Neural cell (in vitro differentiated cells): Measurements from ENCODE around the gene PROC. TPM values are rescaled to one million over a fixed set of nuclear protein-coding genes. Genes with fewer than 3 reads are reported as not detected.

Experiments
- H2AFZ ChIP-seq: fragments of 200-600, 300-800 bp; sonication (generic), shearing (Covaris generic); 2 replicates; pipeline ENCODE4 v1.6.0; 2014; ENCODE audit warnings: low read depth, mild to moderate bottlenecking, antibody characterized with exemption, low read length, moderate library complexity
- H3F3A ChIP-seq: fragments of 200-600 bp; shearing (Covaris generic); 2 replicates; pipeline ENCODE4 v1.6.1; 2016; ENCODE audit warnings: mild to moderate bottlenecking, moderate library complexity, mixed read lengths, antibody characterized with exemption, low read length; ENCODE audit not compliant: insufficient read depth, poor library complexity, severe bottlenecking
- H3K27ac ChIP-seq: fragments of 200-600, 300-800 bp; sonication (generic), shearing (Covaris generic); 2 replicates; pipeline ENCODE4 v1.5.1; 2014; ENCODE audit warnings: mild to moderate bottlenecking, low read length, moderate library complexity
- H3K27me3 ChIP-seq: fragments of 300-800, 200-600 bp; sonication (generic), shearing (Covaris generic); 2 replicates; pipeline ENCODE4 v1.6.0; 2014; ENCODE audit warnings: mild to moderate bottlenecking, low read depth, low read length, moderate library complexity; ENCODE audit not compliant: insufficient read depth
- H3K36me3 ChIP-seq: fragments of 300-800, 200-600 bp; sonication (generic), shearing (Covaris generic); 2 replicates; pipeline ENCODE4 v1.5.1; 2014; ENCODE audit warnings: mild to moderate bottlenecking, antibody characterized with exemption, low read length, moderate library complexity; ENCODE audit not compliant: insufficient read depth
- H3K4me2 ChIP-seq: fragments of 300-800, 200-600 bp; sonication (generic), shearing (Covaris generic); 2 replicates; pipeline ENCODE4 v1.6.0; 2014; ENCODE audit warnings: mild to moderate bottlenecking, low read length
- H3K4me3 ChIP-seq: fragments of 300-800, 200-600 bp; sonication (generic), shearing (Covaris generic); 2 replicates; pipeline ENCODE4 v1.5.1; 2014; ENCODE audit warnings: mild to moderate bottlenecking, low read length, moderate library complexity
- H3K79me2 ChIP-seq: fragments of 200-600 bp; shearing (Covaris generic); replicated peaks from 2 replicates; pipeline ENCODE4 v1.6.0; 2014; ENCODE audit warnings: mild to moderate bottlenecking, low read length, moderate library complexity; ENCODE audit not compliant: insufficient read depth
- H3K9ac ChIP-seq: fragments of 300-800, 200-600 bp; sonication (generic), shearing (Covaris generic); 2 replicates; pipeline ENCODE4 v1.6.1; 2016; ENCODE audit warnings: mild to moderate bottlenecking, low read length, mixed read lengths
- H3K9me2 ChIP-seq: fragments of 200-600 bp; shearing (Covaris generic); 2 replicates; pipeline ENCODE4 v1.6.1; 2016; ENCODE audit warnings: mild to moderate bottlenecking, low read length, mixed read lengths; ENCODE audit not compliant: insufficient read depth
- H3K9me3 ChIP-seq: fragments of 200-600, 300-800 bp; sonication (generic), shearing (Covaris generic); 2 replicates; pipeline ENCODE4 v1.6.1; 2016; ENCODE audit warnings: mild to moderate bottlenecking, mixed run types, low read length, moderate library complexity, mixed read lengths
- H4K20me1 ChIP-seq: fragments of 200-600 bp; shearing (Covaris generic); 2 replicates; pipeline ENCODE4 v1.6.1; 2016; ENCODE audit warnings: mild to moderate bottlenecking, mixed run types; ENCODE audit not compliant: insufficient read depth
- CTCF ChIP-seq: fragments of 450-650 bp; IDR thresholded peaks from 2 replicates; pipeline ENCODE4 v1.5.1; 2014; ENCODE audit warnings: antibody characterized with exemption, mild to moderate bottlenecking, moderate library complexity; ENCODE audit not compliant: poor library complexity, severe bottlenecking
- EP300 ChIP-seq: fragments of 450-650 bp; conservative IDR thresholded peaks from 2 replicates; pipeline ENCODE4 v1.6.1; 2014; ENCODE audit warnings: antibody characterized with exemption, mild to moderate bottlenecking, moderate library complexity; ENCODE audit not compliant: poor library complexity, severe bottlenecking
- EZH2 ChIP-seq: fragments of 200-600, 300-800 bp; shearing (Covaris generic), sonication (generic); IDR thresholded peaks from 2 replicates; pipeline ENCODE4 v1.6.1; 2014; ENCODE audit warnings: antibody characterized with exemption, low read length, borderline replicate concordance, mild to moderate bottlenecking; ENCODE audit not compliant: insufficient read depth, poor library complexity, severe bottlenecking
- MXI1 ChIP-seq: fragments of 450-650 bp; conservative IDR thresholded peaks from 2 replicates; pipeline ENCODE4 v1.6.1; 2014; ENCODE audit warnings: antibody characterized with exemption, mild to moderate bottlenecking; ENCODE audit not compliant: poor library complexity, severe bottlenecking
- POLR2AphosphoS5 ChIP-seq: IDR thresholded peaks from 2 replicates; pipeline ENCODE4 v1.6.1; 2012
- RAD21 ChIP-seq: fragments of 450-650 bp; conservative IDR thresholded peaks from 2 replicates; pipeline ENCODE4 v1.6.1; 2014; ENCODE audit warnings: antibody characterized with exemption, mild to moderate bottlenecking, moderate library complexity
- SMC3 ChIP-seq: fragments of 450-650 bp; conservative IDR thresholded peaks from 2 replicates; pipeline ENCODE4 v1.6.1; 2014; ENCODE audit warnings: antibody characterized with exemption, mild to moderate bottlenecking, moderate library complexity; ENCODE audit not compliant: poor library complexity
- TAF1 ChIP-seq: IDR thresholded peaks from 2 replicates; pipeline ENCODE4 v1.6.1; 2012; ENCODE audit warnings: low read depth
- polyA plus RNA-seq: library from polyadenylated mRNA; depleted of rRNA; stranded (reverse); fragments of >200 nt; gene quantifications from 2 replicates; pipeline ENCODE4 v1.2.3, GENCODE V29; 2014
- TF ChIP-seq, protein P1 (sequence below): IDR thresholded peaks from 2 replicates; pipeline ENCODE4 v1.6.1; 2012; ENCODE audit warnings: borderline replicate concordance

Gene PROC
- polyA plus RNA-seq, 1 donor from 2014 or later = 0.33 TPM

GRCh38 chr2:127416506-127417001, 1.7 kb upstream of the PROC start:
- no peak for TF ChIP-seq SMC3
- no peak for TF ChIP-seq MXI1
- TF ChIP-seq RAD21 = no peak
- TF ChIP-seq EZH2 = no peak
- no peak for TF ChIP-seq CTCF
- no peak for TF ChIP-seq POLR2AphosphoS5
- no peak for TF ChIP-seq EP300
- TF ChIP-seq TAF1 = no peak
- TF ChIP-seq, protein P1, sequence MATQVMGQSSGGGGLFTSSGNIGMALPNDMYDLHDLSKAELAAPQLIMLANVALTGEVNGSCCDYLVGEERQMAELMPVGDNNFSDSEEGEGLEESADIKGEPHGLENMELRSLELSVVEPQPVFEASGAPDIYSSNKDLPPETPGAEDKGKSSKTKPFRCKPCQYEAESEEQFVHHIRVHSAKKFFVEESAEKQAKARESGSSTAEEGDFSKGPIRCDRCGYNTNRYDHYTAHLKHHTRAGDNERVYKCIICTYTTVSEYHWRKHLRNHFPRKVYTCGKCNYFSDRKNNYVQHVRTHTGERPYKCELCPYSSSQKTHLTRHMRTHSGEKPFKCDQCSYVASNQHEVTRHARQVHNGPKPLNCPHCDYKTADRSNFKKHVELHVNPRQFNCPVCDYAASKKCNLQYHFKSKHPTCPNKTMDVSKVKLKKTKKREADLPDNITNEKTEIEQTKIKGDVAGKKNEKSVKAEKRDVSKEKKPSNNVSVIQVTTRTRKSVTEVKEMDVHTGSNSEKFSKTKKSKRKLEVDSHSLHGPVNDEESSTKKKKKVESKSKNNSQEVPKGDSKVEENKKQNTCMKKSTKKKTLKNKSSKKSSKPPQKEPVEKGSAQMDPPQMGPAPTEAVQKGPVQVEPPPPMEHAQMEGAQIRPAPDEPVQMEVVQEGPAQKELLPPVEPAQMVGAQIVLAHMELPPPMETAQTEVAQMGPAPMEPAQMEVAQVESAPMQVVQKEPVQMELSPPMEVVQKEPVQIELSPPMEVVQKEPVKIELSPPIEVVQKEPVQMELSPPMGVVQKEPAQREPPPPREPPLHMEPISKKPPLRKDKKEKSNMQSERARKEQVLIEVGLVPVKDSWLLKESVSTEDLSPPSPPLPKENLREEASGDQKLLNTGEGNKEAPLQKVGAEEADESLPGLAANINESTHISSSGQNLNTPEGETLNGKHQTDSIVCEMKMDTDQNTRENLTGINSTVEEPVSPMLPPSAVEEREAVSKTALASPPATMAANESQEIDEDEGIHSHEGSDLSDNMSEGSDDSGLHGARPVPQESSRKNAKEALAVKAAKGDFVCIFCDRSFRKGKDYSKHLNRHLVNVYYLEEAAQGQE = no peak
- Histone ChIP-seq H3K4me3 (peak overlapping the region; percentile 59), H3K79me2 (no peaks in the 10 kb centered on the region), H3K27me3 (peaks cover 26% of the 10 kb centered on the region), H3F3A (no peaks in the 10 kb centered on the region), H2AFZ (no peak overlapping the region), H3K27ac (no peak overlapping the region), H3K9me2 (no peaks in the 10 kb centered on the region), H3K9me3 (no peaks in the 10 kb centered on the region), H4K20me1 (no peaks in the 10 kb centered on the region), H3K4me2 (no peak overlapping the region), H3K36me3 (no peaks in the 10 kb centered on the region), H3K9ac (no peak overlapping the region)

DNA sequence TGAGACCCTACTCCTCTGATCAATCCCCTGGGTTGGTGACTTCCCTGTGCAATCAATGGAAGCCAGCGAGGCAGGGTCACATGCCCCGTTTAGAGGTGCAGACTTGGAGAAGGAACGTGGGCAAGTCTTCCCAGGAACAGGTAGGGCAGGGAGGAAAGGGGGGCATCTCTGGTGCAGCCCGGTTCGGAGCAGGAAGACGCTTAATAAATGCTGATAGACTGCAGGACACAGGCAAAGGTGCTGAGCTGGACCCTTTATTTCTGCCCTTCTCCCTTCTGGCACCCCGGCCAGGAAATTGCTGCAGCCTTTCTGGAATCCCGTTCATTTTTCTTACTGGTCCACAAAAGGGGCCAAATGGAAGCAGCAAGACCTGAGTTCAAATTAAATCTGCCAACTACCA, 821 bp upstream of the PROC start:
- Histone ChIP-seq H3F3A (no peaks in the 10 kb centered on the region), H3K4me3 (no peak overlapping the region), H3K9me3 (no peaks in the 10 kb centered on the region), H4K20me1 (no peaks in the 10 kb centered on the region), H3K4me2 (no peak overlapping the region), H3K27ac (no peak overlapping the region), H2AFZ (no peak overlapping the region), H3K9ac (no peak overlapping the region), H3K79me2 (no peaks in the 10 kb centered on the region), H3K36me3 (no peaks in the 10 kb centered on the region), H3K27me3 (peaks cover 35% of the 10 kb centered on the region), H3K9me2 (no peaks in the 10 kb centered on the region)
- no peak for TF ChIP-seq SMC3

DNA sequence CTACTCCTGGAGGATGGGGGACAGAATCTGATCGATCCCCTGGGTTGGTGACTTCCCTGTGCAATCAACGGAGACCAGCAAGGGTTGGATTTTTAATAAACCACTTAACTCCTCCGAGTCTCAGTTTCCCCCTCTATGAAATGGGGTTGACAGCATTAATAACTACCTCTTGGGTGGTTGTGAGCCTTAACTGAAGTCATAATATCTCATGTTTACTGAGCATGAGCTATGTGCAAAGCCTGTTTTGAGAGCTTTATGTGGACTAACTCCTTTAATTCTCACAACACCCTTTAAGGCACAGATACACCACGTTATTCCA, 844 bp downstream of the PROC start:
- no peak overlapping the region for H3K4me2 ChIP-seq
- H3K79me2 ChIP-seq = no peaks in the 10 kb centered on the region
- no peaks in the 10 kb centered on the region for H3K36me3 ChIP-seq
- no peak overlapping the region for H2AFZ ChIP-seq
- no peaks in the 10 kb centered on the region for H3K9me2 ChIP-seq
- H3K9ac ChIP-seq = no peak overlapping the region
- peaks cover 51% of the 10 kb centered on the region for H3K27me3 ChIP-seq
- TF ChIP-seq EZH2 = no peak
- TF ChIP-seq MXI1 = no peak
- no peak for TF ChIP-seq TAF1
- no peak for TF ChIP-seq CTCF
- TF ChIP-seq, protein P1 = no peak
- TF ChIP-seq EP300 = no peak
- TF ChIP-seq RAD21 = no peak
- no peaks in the 10 kb centered on the region for H3K9me3 ChIP-seq
- no peak overlapping the region for H3K27ac ChIP-seq
- no peak overlapping the region for H3K4me3 ChIP-seq
- H4K20me1 ChIP-seq = no peaks in the 10 kb centered on the region
- H3F3A ChIP-seq = no peaks in the 10 kb centered on the region
